RWPE1 (cell line): Measurements from ENCODE around the gene PLEKHA7.

Experiments used
- CTCF ChIA-PET: fragments of 350-600 bp; sonication (Branson Sonifier 250); formaldehyde crosslinking; extraction: SDS; loops from one replicate; lab custom pipeline; 2021; lab: Yijun Ruan, JAX
- POLR2A ChIA-PET: fragments of 400-600 bp; formaldehyde crosslinking; extraction: SDS; loops from one replicate; lab custom pipeline; 2020; ENCODE audit warnings: antibody characterized with exemption; ENCODE audit not compliant: low non-redundant PET; lab: Yijun Ruan, JAX
- DNase-seq: peaks from one replicate; pipeline ENCODE4 v3.0.0; 2012; ENCODE audit warnings: low spot score
- H3K27ac ChIP-seq: fragments of 450-650 bp; 2 replicates; pipeline ENCODE4 v1.5.1; 2017
- TF ChIP-seq, protein P1 (sequence below): fragments of 450-650 bp; conservative IDR thresholded peaks from 2 replicates; pipeline ENCODE4 v1.5.1; 2017; ENCODE audit warnings: low read depth, mild to moderate bottlenecking

Gene PLEKHA7

DNA sequence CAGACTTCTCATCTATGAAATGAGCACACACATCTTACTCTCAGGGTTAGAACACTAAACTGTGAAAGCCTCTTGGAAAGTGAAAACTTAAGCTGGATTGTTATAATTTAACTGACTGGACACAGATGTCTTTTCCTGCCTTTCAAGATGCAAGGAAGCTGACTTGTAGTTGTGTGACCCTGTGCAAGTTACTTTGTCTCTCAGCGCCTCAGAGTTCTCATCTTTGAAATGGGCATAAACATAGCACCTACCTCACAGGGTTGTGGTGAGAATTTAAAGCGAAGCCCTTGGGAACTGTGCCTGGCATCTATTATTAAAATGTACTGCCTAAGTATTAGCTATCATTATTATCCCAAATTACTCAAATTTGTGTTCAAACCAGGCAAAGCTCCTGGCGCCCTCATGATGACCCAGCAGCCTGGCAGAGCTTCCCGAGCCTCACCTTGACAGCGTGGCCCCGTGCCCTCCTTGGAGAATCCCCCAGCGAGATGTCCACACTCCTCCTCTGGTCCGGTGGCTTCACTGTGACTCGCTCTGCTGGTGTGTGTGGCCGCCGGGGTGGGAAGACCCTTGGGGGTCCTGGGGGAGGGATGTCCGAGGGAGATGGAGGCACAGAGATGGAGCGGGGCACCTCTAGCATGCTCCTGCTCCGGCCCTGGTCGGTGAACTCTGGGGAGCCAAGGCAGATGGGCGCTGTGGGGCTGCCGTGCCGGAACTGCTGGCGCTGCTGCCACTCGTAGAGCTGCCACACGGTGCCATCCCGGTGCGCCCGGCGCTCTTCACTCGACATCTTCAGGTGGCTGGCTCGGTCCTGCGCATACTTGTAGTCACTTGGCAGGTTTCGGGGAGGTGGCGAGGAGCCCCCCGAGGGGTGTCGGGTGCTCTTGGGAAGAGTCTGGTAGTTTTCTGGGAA, 197.6 kb downstream of the PLEKHA7 start:
- POLR2A ChIA-PET = no interaction called here
- TF ChIP-seq, protein P1, sequence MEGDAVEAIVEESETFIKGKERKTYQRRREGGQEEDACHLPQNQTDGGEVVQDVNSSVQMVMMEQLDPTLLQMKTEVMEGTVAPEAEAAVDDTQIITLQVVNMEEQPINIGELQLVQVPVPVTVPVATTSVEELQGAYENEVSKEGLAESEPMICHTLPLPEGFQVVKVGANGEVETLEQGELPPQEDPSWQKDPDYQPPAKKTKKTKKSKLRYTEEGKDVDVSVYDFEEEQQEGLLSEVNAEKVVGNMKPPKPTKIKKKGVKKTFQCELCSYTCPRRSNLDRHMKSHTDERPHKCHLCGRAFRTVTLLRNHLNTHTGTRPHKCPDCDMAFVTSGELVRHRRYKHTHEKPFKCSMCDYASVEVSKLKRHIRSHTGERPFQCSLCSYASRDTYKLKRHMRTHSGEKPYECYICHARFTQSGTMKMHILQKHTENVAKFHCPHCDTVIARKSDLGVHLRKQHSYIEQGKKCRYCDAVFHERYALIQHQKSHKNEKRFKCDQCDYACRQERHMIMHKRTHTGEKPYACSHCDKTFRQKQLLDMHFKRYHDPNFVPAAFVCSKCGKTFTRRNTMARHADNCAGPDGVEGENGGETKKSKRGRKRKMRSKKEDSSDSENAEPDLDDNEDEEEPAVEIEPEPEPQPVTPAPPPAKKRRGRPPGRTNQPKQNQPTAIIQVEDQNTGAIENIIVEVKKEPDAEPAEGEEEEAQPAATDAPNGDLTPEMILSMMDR = no peak
- CTCF ChIA-PET = interaction anchor here (0.6 to 3.1 kb wide), 5 partner anchors 28 to 1677 kb away, joined by 3 to 8 read pairs (median 4); no protein-coding TSS in a partner anchor
- no peak overlapping the region for H3K27ac ChIP-seq
- no peak for DNase-seq

DNA sequence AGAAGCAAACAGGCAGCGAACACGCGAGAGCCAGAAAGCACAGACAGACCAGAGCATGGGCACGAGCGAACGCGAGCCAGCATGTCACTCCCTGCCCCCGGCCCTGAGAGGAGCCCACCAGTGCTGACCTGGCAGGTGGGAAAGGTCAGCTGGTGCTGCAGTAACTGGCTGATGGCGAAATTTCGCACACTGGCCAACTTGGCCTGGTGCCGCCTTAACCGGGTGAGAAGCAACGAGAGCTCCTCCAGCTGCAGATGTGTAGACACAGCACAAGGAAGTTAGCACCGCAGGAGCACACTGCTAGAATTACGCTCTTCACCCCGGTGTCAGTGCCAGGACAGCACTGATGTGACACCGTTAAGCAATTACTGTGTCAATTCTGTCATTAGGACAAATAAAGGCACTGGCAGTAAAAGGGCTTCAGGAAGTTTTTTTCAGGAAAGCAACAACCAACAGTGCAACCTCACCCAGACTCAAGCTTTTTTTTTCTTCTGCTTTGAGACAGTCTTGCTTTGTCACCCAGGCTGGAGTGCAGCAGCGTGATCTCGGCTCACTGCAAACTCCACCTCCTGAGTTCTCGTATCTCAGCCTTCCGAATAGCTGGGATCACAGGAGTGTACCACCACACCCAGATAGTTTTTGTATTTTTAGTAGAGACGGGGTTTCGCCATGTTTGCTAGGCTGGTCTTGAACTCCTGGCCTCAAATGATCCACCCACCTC, 199.0 kb downstream of the PLEKHA7 start:
- TF ChIP-seq, protein P1 = no peak
- no peak for DNase-seq
- ChIA-PET POLR2A (no interaction called here), CTCF (interaction anchor here (3.1 kb wide), 1 partner anchor 27 kb away, joined by 8 read pairs; no protein-coding TSS in a partner anchor)
- H3K27ac ChIP-seq = no peak overlapping the region

DNA sequence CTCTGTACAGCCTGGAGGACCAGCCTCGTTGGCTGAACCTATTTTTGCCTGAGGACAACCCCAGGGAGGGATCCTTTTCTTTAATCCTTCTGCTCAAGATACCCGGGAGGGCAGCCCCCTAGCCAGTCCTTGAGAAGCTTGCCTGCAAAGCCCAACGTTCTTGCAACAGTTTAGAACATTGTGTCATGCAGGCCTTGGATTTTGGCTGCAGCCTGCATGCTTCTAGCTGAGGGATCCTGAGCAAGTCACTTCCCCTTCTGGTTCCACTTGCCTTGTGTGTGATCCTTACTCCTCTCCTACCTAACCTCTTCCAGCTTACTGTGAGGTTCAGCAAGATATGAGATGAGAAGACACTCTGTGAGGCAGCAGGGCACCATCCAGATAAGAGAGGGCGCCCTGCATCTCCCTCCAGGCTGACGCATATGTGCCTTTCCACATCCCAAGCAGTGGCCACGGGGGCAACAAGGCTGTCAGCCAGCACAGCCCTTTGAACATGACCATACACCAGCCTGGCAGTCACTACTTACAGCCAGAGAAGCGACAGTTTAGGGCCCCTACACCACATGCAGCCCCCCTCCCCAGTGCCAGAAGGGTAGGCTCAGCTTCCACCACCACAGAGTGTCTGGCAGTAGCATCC, 199.7 kb downstream of the PLEKHA7 start:
- TF ChIP-seq, protein P1 = no peak
- ChIA-PET CTCF (interaction anchor here (0.5 to 3.1 kb wide), 3 partner anchors 26 to 1673 kb away, joined by 3 to 8 read pairs (median 4); no protein-coding TSS in a partner anchor), POLR2A (no interaction called here)
- no peak overlapping the region for H3K27ac ChIP-seq
- no peak for DNase-seq

DNA sequence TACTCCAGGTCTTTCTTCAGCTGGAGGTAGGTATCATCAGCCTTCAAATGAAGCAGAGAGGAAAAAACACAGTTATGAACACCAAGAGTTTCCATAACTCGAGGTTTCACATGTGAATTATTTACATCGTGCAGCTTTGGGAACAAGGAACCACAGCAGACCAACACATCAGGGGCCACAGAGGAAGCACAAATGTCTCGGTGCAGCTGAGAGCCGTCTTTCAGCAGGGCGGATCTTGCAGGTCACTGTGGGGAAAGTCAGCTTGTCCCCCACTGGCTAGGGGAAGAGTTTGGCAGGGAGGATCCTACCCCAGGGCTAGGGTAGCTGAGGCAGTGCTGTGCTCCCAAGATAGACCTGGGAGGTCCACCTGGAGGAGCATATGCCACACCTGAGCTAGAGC, 201.1 kb downstream of the PLEKHA7 start:
- TF ChIP-seq, protein P1 = no peak
- CTCF ChIA-PET = no interaction called here
- H3K27ac ChIP-seq = no peak overlapping the region
- no peak for DNase-seq
- POLR2A ChIA-PET = no interaction called here

DNA sequence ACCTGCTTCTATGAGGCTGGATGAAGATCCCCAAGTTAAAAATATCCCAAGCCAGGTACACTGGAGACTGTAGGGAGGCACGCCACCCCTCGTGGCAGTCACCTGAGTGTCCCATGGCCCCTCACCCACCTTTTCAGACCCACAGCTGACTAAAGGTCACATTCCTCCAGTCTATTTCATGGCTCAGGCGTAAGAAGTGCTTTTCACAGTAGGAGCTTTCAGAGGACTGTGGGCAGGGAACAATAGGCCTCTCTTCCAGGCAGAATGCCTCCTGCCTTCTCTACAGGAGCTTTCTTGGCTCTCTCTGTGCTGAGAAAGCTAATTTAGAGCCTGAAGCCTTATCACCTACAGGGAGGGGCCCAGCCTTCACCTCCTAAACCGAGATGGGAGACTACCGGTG, 201.9 kb downstream of the PLEKHA7 start:
- CTCF ChIA-PET = no interaction called here
- H3K27ac ChIP-seq = no peak overlapping the region
- TF ChIP-seq, protein P1 = no peak
- POLR2A ChIA-PET = no interaction called here
- DNase-seq = no peak
